ENCODE results near the gene LPXN. TPM values are rescaled to one million over a fixed set of nuclear protein-coding genes. Genes with fewer than 3 reads are reported as not detected.

LPXN gene
- total and polyA plus RNA-seq, 2 donors (not counting 3 experiments of a cell fraction or from before 2014, with no cell fraction given), result 6.2 TPM

DNA sequence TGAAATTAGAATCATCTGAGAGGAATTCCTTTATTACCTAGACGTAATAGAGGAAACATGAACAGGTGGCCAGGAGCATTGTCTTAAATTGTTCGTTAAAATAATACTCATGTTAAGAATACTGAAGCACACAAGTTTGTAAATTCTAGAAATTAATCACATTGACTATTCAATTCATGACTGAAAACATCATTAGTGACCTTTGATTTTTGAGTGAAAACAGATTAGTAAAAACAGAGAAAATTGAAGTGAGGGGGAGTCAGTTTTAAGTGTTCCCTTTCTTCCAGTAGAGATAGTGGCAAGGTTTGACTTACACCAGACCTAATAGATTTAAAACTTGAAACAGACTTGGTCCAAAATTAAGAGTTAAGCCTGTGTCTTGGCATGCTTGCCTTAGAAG is 4.7 kb upstream of the LPXN start:
- no peaks in the 10 kb centered on the region for H3K9me1 ChIP-seq (replicated peaks; ENCODE audit: control insufficient read depth, extremely low read depth, insufficient read depth, low read length)
- FAIRE-seq (no peak), DNase-seq (ENCODE audit: low read depth, low spot score) (no peak)
- no peaks in the 10 kb centered on the region for H3K27me3 ChIP-seq (ENCODE audit: control insufficient read depth in 2 of 2, insufficient read depth in 2 of 2, low read length in 2 of 2)
- H3K36me3 ChIP-seq (ENCODE audit: control insufficient read depth in 2 of 2, extremely low read depth in 1 of 2, insufficient read depth in 2 of 2, low read length in 2 of 2), result no peaks in the 10 kb centered on the region
- intact Hi-C loops (cut with micrococcal nuclease) (no loop called here), dilution Hi-C loops (cut with MboI; ENCODE audit: extremely low pct_ligation_motif_present, low sequenced_read_pairs) (no loop called here)
- H3K4me3 ChIP-seq (replicated peaks in 1 of 3; ENCODE audit: insufficient read depth in 1 of 3, low read depth in 1 of 3, low read length in 3 of 3), result peak overlapping the region; percentile 59 to 92 (median 76)
- TSS peak; percentile 19 for BruUV-seq (replicated peaks)
- peak overlapping the region; percentile 97 for H3K9ac ChIP-seq (replicated peaks; ENCODE audit: extremely low read depth, insufficient read depth, low read length)
- peaks cover 58% of the 10 kb centered on the region for H3K79me2 ChIP-seq (ENCODE audit: control insufficient read depth, insufficient read depth, low read length)
- POLR2A ChIA-PET, result no interaction called here
- peak overlapping the region; percentile 93 for H3K4me2 ChIP-seq (ENCODE audit: insufficient read depth, low read length)
- no peaks in the 10 kb centered on the region for H3K9me3 ChIP-seq (replicated peaks; ENCODE audit: control insufficient read depth, insufficient read depth, low read length)
- H3K27ac ChIP-seq (ENCODE audit: insufficient read depth, low read depth, low read length), result peak overlapping the region; percentile 95
- H4K20me1 ChIP-seq (replicated peaks; ENCODE audit: control insufficient read depth, extremely low read depth, insufficient read depth, low read length), result no peaks in the 10 kb centered on the region
- TF ChIP-seq FOS (IDR thresholded peaks at IDR 0.05; ENCODE audit: borderline replicate concordance, insufficient read depth, low read length), result no peak
- TF ChIP-seq EZH2 (IDR thresholded peaks at IDR 0.05; ENCODE audit: borderline replicate concordance, low read depth, low read length, severe bottlenecking), result no peak
- no peak for TF ChIP-seq POLR2AphosphoS5 (IDR thresholded peaks at IDR 0.05; ENCODE audit: insufficient read depth, low read depth, low read length)
- no peak for TF ChIP-seq MYC (IDR thresholded peaks at IDR 0.05; ENCODE audit: low read depth, low read length)
- TF ChIP-seq POLR2A (IDR thresholded peaks at IDR 0.05; ENCODE audit: low read depth, low read length), result no peak
- TF ChIP-seq, protein P1, sequence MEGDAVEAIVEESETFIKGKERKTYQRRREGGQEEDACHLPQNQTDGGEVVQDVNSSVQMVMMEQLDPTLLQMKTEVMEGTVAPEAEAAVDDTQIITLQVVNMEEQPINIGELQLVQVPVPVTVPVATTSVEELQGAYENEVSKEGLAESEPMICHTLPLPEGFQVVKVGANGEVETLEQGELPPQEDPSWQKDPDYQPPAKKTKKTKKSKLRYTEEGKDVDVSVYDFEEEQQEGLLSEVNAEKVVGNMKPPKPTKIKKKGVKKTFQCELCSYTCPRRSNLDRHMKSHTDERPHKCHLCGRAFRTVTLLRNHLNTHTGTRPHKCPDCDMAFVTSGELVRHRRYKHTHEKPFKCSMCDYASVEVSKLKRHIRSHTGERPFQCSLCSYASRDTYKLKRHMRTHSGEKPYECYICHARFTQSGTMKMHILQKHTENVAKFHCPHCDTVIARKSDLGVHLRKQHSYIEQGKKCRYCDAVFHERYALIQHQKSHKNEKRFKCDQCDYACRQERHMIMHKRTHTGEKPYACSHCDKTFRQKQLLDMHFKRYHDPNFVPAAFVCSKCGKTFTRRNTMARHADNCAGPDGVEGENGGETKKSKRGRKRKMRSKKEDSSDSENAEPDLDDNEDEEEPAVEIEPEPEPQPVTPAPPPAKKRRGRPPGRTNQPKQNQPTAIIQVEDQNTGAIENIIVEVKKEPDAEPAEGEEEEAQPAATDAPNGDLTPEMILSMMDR (IDR thresholded peaks at IDR 0.05; ENCODE audit: extremely low read depth in 1 of 2, insufficient read depth in 1 of 2, low read depth in 1 of 2, low read length in 2 of 2), result no peak
- TF ChIP-seq, protein P2, sequence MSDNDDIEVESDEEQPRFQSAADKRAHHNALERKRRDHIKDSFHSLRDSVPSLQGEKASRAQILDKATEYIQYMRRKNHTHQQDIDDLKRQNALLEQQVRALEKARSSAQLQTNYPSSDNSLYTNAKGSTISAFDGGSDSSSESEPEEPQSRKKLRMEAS (IDR thresholded peaks at IDR 0.05; ENCODE audit: insufficient read depth, insufficient read length), result no peak
- no peak for TF ChIP-seq JUN (IDR thresholded peaks at IDR 0.05; ENCODE audit: borderline replicate concordance, insufficient read depth, insufficient read length, low read depth)
- no peak for TF ChIP-seq GATA2 (IDR thresholded peaks at IDR 0.05; ENCODE audit: insufficient read depth, insufficient read length, low read depth, low read length)
- peaks cover 30% of the 10 kb centered on the region for H3K4me1 ChIP-seq (ENCODE audit: control insufficient read depth, extremely low read depth, insufficient read depth, low read length)
- CTCF ChIA-PET, result interaction anchor here (5.8 kb wide), 1 partner anchor 12 kb away, joined by 62 read pairs; no protein-coding TSS in a partner anchor
- no peak overlapping the region for H2AFZ ChIP-seq (ENCODE audit: low read depth, low read length)

Measured in endothelial cell of umbilical vein (primary cell).